Thyroid gland (tissue), 4 donors: Measurements from ENCODE around the gene NACAD.

Experiments used
- POLR2A ChIP-seq, 2 donors: fragments of 450-650 bp; IDR thresholded peaks; one replicate each; pipeline ENCODE4 v1.6.1; 2017; ENCODE audit warnings: antibody characterized with exemption in 2 of 2, mild to moderate bottlenecking in 2 of 2, moderate library complexity in 1 of 2
- TF ChIP-seq, protein P1 (sequence below), 6 experiments: fragments of 200-600 bp in 3 of 6; fragments of 450-650 bp in 3 of 6; sonication (generic) in 3 of 6; IDR thresholded peaks; one replicate each; pipeline ENCODE4 v1.5.1; 2016 to 2019; ENCODE audit warnings: antibody characterized with exemption in 6 of 6, mild to moderate bottlenecking in 2 of 6, inconsistent platforms in 1 of 6, moderate library complexity in 1 of 6

GRCh38 chr7:45053941-45054340, 34.8 kb downstream of the NACAD start:
- TF ChIP-seq, protein P1, sequence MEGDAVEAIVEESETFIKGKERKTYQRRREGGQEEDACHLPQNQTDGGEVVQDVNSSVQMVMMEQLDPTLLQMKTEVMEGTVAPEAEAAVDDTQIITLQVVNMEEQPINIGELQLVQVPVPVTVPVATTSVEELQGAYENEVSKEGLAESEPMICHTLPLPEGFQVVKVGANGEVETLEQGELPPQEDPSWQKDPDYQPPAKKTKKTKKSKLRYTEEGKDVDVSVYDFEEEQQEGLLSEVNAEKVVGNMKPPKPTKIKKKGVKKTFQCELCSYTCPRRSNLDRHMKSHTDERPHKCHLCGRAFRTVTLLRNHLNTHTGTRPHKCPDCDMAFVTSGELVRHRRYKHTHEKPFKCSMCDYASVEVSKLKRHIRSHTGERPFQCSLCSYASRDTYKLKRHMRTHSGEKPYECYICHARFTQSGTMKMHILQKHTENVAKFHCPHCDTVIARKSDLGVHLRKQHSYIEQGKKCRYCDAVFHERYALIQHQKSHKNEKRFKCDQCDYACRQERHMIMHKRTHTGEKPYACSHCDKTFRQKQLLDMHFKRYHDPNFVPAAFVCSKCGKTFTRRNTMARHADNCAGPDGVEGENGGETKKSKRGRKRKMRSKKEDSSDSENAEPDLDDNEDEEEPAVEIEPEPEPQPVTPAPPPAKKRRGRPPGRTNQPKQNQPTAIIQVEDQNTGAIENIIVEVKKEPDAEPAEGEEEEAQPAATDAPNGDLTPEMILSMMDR (IDR thresholded peaks at IDR 0.05): no peak
- no peak for TF ChIP-seq POLR2A (IDR thresholded peaks at IDR 0.05)
